ENCODE results near the gene CDH6.

The CDH6 gene

GRCh38 chr5:31244921-31245320, 51.4 kb downstream of the CDH6 start:
- DNase-seq (ENCODE audit: low read depth in 2 of 2, low spot score in 1 of 2) = no peak

- no peak for DNase-seq (ENCODE audit: low read depth in 2 of 2, low spot score in 1 of 2)
Observed at GRCh38 chr5:31247381-31247780, 53.9 kb downstream of the CDH6 start.

GRCh38 chr5:31250201-31250600, 56.7 kb downstream of the CDH6 start:
- no peak for DNase-seq (ENCODE audit: low read depth in 2 of 2, low spot score in 1 of 2)

- no peak for DNase-seq (ENCODE audit: low read depth in 2 of 2, low spot score in 1 of 2)
Observed at GRCh38 chr5:31251032-31251431, 57.5 kb downstream of the CDH6 start.

GRCh38 chr5:31255041-31255440, 61.6 kb downstream of the CDH6 start:
- DNase-seq (ENCODE audit: low read depth in 2 of 2, low spot score in 1 of 2) = no peak

- DNase-seq (ENCODE audit: low read depth in 2 of 2, low spot score in 1 of 2) = no peak
Observed at GRCh38 chr5:31268256-31268655, 74.8 kb downstream of the CDH6 start.

- DNase-seq (ENCODE audit: low read depth in 2 of 2, low spot score in 1 of 2) = no peak
Observed at GRCh38 chr5:31268686-31269085, 75.2 kb downstream of the CDH6 start.

GRCh38 chr5:31269259-31269658, 75.8 kb downstream of the CDH6 start:
- no peak for DNase-seq (ENCODE audit: low read depth in 2 of 2, low spot score in 1 of 2)

GRCh38 chr5:31270396-31270795, 76.9 kb downstream of the CDH6 start:
- no peak for DNase-seq (ENCODE audit: low read depth in 2 of 2, low spot score in 1 of 2)

GRCh38 chr5:31271567-31271966, 78.1 kb downstream of the CDH6 start:
- DNase-seq (ENCODE audit: low read depth in 2 of 2, low spot score in 1 of 2) = no peak

GRCh38 chr5:31273161-31273560, 79.7 kb downstream of the CDH6 start:
- no peak for DNase-seq (ENCODE audit: low read depth in 2 of 2, low spot score in 1 of 2)

GRCh38 chr5:31273631-31274378, 80.3 kb downstream of the CDH6 start:
- DNase-seq (ENCODE audit: low read depth in 2 of 2, low spot score in 1 of 2) = no peak

- no peak for DNase-seq (ENCODE audit: low read depth in 2 of 2, low spot score in 1 of 2)
Observed at GRCh38 chr5:31280210-31280609, 86.7 kb downstream of the CDH6 start.

GRCh38 chr5:31283326-31283725, 89.8 kb downstream of the CDH6 start:
- no peak for DNase-seq (ENCODE audit: low read depth in 2 of 2, low spot score in 1 of 2)

GRCh38 chr5:31285025-31285424, 91.5 kb downstream of the CDH6 start:
- DNase-seq (ENCODE audit: low read depth in 2 of 2, low spot score in 1 of 2) = no peak

GRCh38 chr5:31287985-31288384, 94.5 kb downstream of the CDH6 start:
- DNase-seq (ENCODE audit: low read depth in 2 of 2, low spot score in 1 of 2) = no peak

- no peak for DNase-seq (ENCODE audit: low read depth in 2 of 2, low spot score in 1 of 2)
Observed at GRCh38 chr5:31289429-31289828, 95.9 kb downstream of the CDH6 start.

GRCh38 chr5:31291323-31291854, 97.9 kb downstream of the CDH6 start:
- no peak for DNase-seq (ENCODE audit: low read depth in 2 of 2, low spot score in 1 of 2)

- DNase-seq (ENCODE audit: low read depth in 2 of 2, low spot score in 1 of 2) = no peak
Observed at GRCh38 chr5:31300501-31300900, 107.0 kb downstream of the CDH6 start.

- DNase-seq (ENCODE audit: low read depth in 2 of 2, low spot score in 1 of 2) = no peak
Observed at GRCh38 chr5:31301833-31302232, 108.3 kb downstream of the CDH6 start.

GRCh38 chr5:31303688-31304087, 110.2 kb downstream of the CDH6 start:
- no peak for DNase-seq (ENCODE audit: low read depth in 2 of 2, low spot score in 1 of 2)

GRCh38 chr5:31317665-31318064, 124.2 kb downstream of the CDH6 start:
- no peak for DNase-seq (ENCODE audit: low read depth in 2 of 2, low spot score in 1 of 2)

GRCh38 chr5:31319335-31319734, 125.8 kb downstream of the CDH6 start:
- no peak for DNase-seq (ENCODE audit: low read depth in 2 of 2, low spot score in 1 of 2)
